ENCODE measurements around the gene SPP1.

- TF ChIP-seq CTCF (IDR thresholded peaks at IDR 0.05) (no peak), POLR2A (IDR thresholded peaks at IDR 0.05) (no peak), POLR2AphosphoS5 (IDR thresholded peaks at IDR 0.05) (no peak)
Measured at GRCh38 chr4:87979810-87980209, 4.3 kb downstream of the SPP1 start.

Data from sigmoid colon (tissue), 4 donors.